ENCODE measurements around the gene ARHGEF12. TPM values are rescaled to one million over a fixed set of nuclear protein-coding genes. Genes with fewer than 3 reads are reported as not detected.

The ARHGEF12 gene
- total RNA-seq, 2 donors from 2014 or later: 12.9 to 21.5 TPM

- H3K36me3 Mint-ChIP-seq (ENCODE audit: low read depth): no peaks in the 10 kb centered on the region
- no peak for ATAC-seq (replicated peaks)
- H3K9me3 Mint-ChIP-seq: peaks cover 4% of the 10 kb centered on the region
- H3K27ac Mint-ChIP-seq: no peak overlapping the region
- peaks cover 6% of the 10 kb centered on the region for H3K4me1 Mint-ChIP-seq
- H3K4me3 Mint-ChIP-seq: no peak overlapping the region
- H3K27me3 Mint-ChIP-seq: peaks cover 4% of the 10 kb centered on the region
These were observed 47.4 kb downstream of the ARHGEF12 start for GRCh38 chr11:120383518-120384155.

- no peak for ATAC-seq (replicated peaks)
- Mint-ChIP-seq H3K36me3 (ENCODE audit: low read depth) (no peaks in the 10 kb centered on the region), H3K4me3 (no peak overlapping the region)
These were observed 48.3 kb downstream of the ARHGEF12 start for GRCh38 chr11:120384476-120384875.

GRCh38 chr11:120385110-120385509, 48.9 kb downstream of the ARHGEF12 start:
- Mint-ChIP-seq H3K4me3 (no peak overlapping the region), H3K27ac (no peak overlapping the region), H3K9me3 (no peaks in the 10 kb centered on the region), H3K4me1 (peaks cover 6% of the 10 kb centered on the region), H3K36me3 (ENCODE audit: low read depth) (no peaks in the 10 kb centered on the region), H3K27me3 (peaks cover 4% of the 10 kb centered on the region)
- ATAC-seq (replicated peaks): no peak

More at GRCh38 chr11:120384476-120384875, 48.3 kb downstream of the ARHGEF12 start:
- peaks cover 6% of the 10 kb centered on the region for H3K4me1 Mint-ChIP-seq
- H3K27ac Mint-ChIP-seq: no peak overlapping the region
- no peaks in the 10 kb centered on the region for H3K9me3 Mint-ChIP-seq
- peaks cover 4% of the 10 kb centered on the region for H3K27me3 Mint-ChIP-seq

- no peak for ATAC-seq (replicated peaks)
- H3K4me3 Mint-ChIP-seq: no peak overlapping the region
- H3K4me1 Mint-ChIP-seq: peaks cover 6% of the 10 kb centered on the region
- no peaks in the 10 kb centered on the region for H3K9me3 Mint-ChIP-seq
- peaks cover 4% of the 10 kb centered on the region for H3K27me3 Mint-ChIP-seq
- no peaks in the 10 kb centered on the region for H3K36me3 Mint-ChIP-seq (ENCODE audit: low read depth)
- no peak overlapping the region for H3K27ac Mint-ChIP-seq
These were observed 49.4 kb downstream of the ARHGEF12 start for GRCh38 chr11:120385655-120386054.

- ATAC-seq (replicated peaks): no peak
- Mint-ChIP-seq H3K27ac (no peak overlapping the region), H3K9me3 (no peaks in the 10 kb centered on the region), H3K27me3 (peaks cover 4% of the 10 kb centered on the region), H3K4me3 (no peak overlapping the region), H3K36me3 (ENCODE audit: low read depth) (no peaks in the 10 kb centered on the region), H3K4me1 (peaks cover 6% of the 10 kb centered on the region)
These were observed 50.1 kb downstream of the ARHGEF12 start for GRCh38 chr11:120386318-120386717.

- no peaks in the 10 kb centered on the region for H3K27me3 Mint-ChIP-seq
- H3K9me3 Mint-ChIP-seq: no peaks in the 10 kb centered on the region
- no peaks in the 10 kb centered on the region for H3K36me3 Mint-ChIP-seq (ENCODE audit: low read depth)
- no peak overlapping the region for H3K27ac Mint-ChIP-seq
- H3K4me1 Mint-ChIP-seq: peaks cover under 1% of the 10 kb centered on the region
- no peak for ATAC-seq (replicated peaks)
- no peak overlapping the region for H3K4me3 Mint-ChIP-seq
These were observed 50.7 kb downstream of the ARHGEF12 start for GRCh38 chr11:120386774-120387371.

GRCh38 chr11:120388261-120388660, 52.0 kb downstream of the ARHGEF12 start:
- Mint-ChIP-seq H3K4me3 (no peak overlapping the region), H3K9me3 (no peaks in the 10 kb centered on the region), H3K27ac (no peak overlapping the region), H3K4me1 (no peaks in the 10 kb centered on the region), H3K36me3 (ENCODE audit: low read depth) (no peaks in the 10 kb centered on the region), H3K27me3 (peaks cover 4% of the 10 kb centered on the region)
- no peak for ATAC-seq (replicated peaks)

- ATAC-seq (replicated peaks): no peak
These were observed 53.7 kb downstream of the ARHGEF12 start for GRCh38 chr11:120389693-120390584.

GRCh38 chr11:120390585-120390922, 54.3 kb downstream of the ARHGEF12 start:
- H3K9me3 Mint-ChIP-seq: no peaks in the 10 kb centered on the region
- no peak overlapping the region for H3K4me3 Mint-ChIP-seq
- no peaks in the 10 kb centered on the region for H3K36me3 Mint-ChIP-seq (ENCODE audit: low read depth)
- H3K4me1 Mint-ChIP-seq: no peaks in the 10 kb centered on the region
- ATAC-seq (replicated peaks): no peak
- H3K27ac Mint-ChIP-seq: no peak overlapping the region
- H3K27me3 Mint-ChIP-seq: peaks cover 8% of the 10 kb centered on the region

More at GRCh38 chr11:120389693-120390584, 53.7 kb downstream of the ARHGEF12 start:
- H3K4me3 Mint-ChIP-seq: no peak overlapping the region
- peaks cover 4% of the 10 kb centered on the region for H3K27me3 Mint-ChIP-seq
- H3K9me3 Mint-ChIP-seq: no peaks in the 10 kb centered on the region
- no peak overlapping the region for H3K27ac Mint-ChIP-seq
- H3K36me3 Mint-ChIP-seq (ENCODE audit: low read depth): no peaks in the 10 kb centered on the region
- H3K4me1 Mint-ChIP-seq: no peaks in the 10 kb centered on the region

- Mint-ChIP-seq H3K27me3 (peaks cover 11% of the 10 kb centered on the region), H3K4me1 (no peaks in the 10 kb centered on the region), H3K36me3 (ENCODE audit: low read depth) (no peaks in the 10 kb centered on the region), H3K27ac (no peak overlapping the region), H3K4me3 (no peak overlapping the region), H3K9me3 (no peaks in the 10 kb centered on the region)
- ATAC-seq (replicated peaks): no peak
These were observed 55.1 kb downstream of the ARHGEF12 start for GRCh38 chr11:120391292-120391691.

- no peak overlapping the region for H3K4me3 Mint-ChIP-seq
- H3K9me3 Mint-ChIP-seq: no peaks in the 10 kb centered on the region
- H3K27ac Mint-ChIP-seq: no peak overlapping the region
- no peak for ATAC-seq (replicated peaks)
- no peaks in the 10 kb centered on the region for H3K36me3 Mint-ChIP-seq (ENCODE audit: low read depth)
- no peaks in the 10 kb centered on the region for H3K4me1 Mint-ChIP-seq
- H3K27me3 Mint-ChIP-seq: peaks cover 11% of the 10 kb centered on the region
These were observed 55.6 kb downstream of the ARHGEF12 start for GRCh38 chr11:120391854-120392253.

- no peaks in the 10 kb centered on the region for H3K4me1 Mint-ChIP-seq
- peaks cover 11% of the 10 kb centered on the region for H3K27me3 Mint-ChIP-seq
- H3K27ac Mint-ChIP-seq: no peak overlapping the region
- H3K9me3 Mint-ChIP-seq: no peaks in the 10 kb centered on the region
- no peak for ATAC-seq (replicated peaks)
- H3K36me3 Mint-ChIP-seq (ENCODE audit: low read depth): no peaks in the 10 kb centered on the region
- no peak overlapping the region for H3K4me3 Mint-ChIP-seq
These were observed 56.1 kb downstream of the ARHGEF12 start for GRCh38 chr11:120392314-120392713.

- H3K9me3 Mint-ChIP-seq: no peaks in the 10 kb centered on the region
- no peak overlapping the region for H3K4me3 Mint-ChIP-seq
- H3K4me1 Mint-ChIP-seq: no peaks in the 10 kb centered on the region
- H3K27ac Mint-ChIP-seq: no peak overlapping the region
- peaks cover 11% of the 10 kb centered on the region for H3K27me3 Mint-ChIP-seq
- ATAC-seq (replicated peaks): no peak
- no peaks in the 10 kb centered on the region for H3K36me3 Mint-ChIP-seq (ENCODE audit: low read depth)
These were observed 56.6 kb downstream of the ARHGEF12 start for GRCh38 chr11:120392793-120393192.

GRCh38 chr11:120394119-120394518, 57.9 kb downstream of the ARHGEF12 start:
- no peak overlapping the region for H3K4me3 Mint-ChIP-seq
- H3K36me3 Mint-ChIP-seq (ENCODE audit: low read depth): no peaks in the 10 kb centered on the region
- H3K4me1 Mint-ChIP-seq: no peaks in the 10 kb centered on the region
- no peak overlapping the region for H3K27ac Mint-ChIP-seq
- H3K27me3 Mint-ChIP-seq: peaks cover 11% of the 10 kb centered on the region
- no peaks in the 10 kb centered on the region for H3K9me3 Mint-ChIP-seq
- no peak for ATAC-seq (replicated peaks)

- ATAC-seq (replicated peaks): no peak
- Mint-ChIP-seq H3K27ac (no peak overlapping the region), H3K27me3 (peaks cover 11% of the 10 kb centered on the region), H3K9me3 (no peaks in the 10 kb centered on the region), H3K4me1 (no peaks in the 10 kb centered on the region), H3K36me3 (ENCODE audit: low read depth) (no peaks in the 10 kb centered on the region), H3K4me3 (no peak overlapping the region)
These were observed 59.6 kb downstream of the ARHGEF12 start for GRCh38 chr11:120395778-120396177.

Data from activated T-helper 17 cell treated with anti-CD3 and anti-CD28 coated beads, Interleukin-2, amount 50 U/mL, for 72 hours (primary cell).